NCI-H1105 (cell line): ENCODE measurements around the gene ZNF419.
"Not testable (repeated sequence)": the region's sequence is repeated elsewhere in the genome, so short reads cannot be mapped to it uniquely, and the experiment has no call there.

Experiments
- DNase-seq: peaks from one replicate; lab custom pipeline; 2025; lab: John Stamatoyannopoulos, UW

Gene ZNF419

DNA sequence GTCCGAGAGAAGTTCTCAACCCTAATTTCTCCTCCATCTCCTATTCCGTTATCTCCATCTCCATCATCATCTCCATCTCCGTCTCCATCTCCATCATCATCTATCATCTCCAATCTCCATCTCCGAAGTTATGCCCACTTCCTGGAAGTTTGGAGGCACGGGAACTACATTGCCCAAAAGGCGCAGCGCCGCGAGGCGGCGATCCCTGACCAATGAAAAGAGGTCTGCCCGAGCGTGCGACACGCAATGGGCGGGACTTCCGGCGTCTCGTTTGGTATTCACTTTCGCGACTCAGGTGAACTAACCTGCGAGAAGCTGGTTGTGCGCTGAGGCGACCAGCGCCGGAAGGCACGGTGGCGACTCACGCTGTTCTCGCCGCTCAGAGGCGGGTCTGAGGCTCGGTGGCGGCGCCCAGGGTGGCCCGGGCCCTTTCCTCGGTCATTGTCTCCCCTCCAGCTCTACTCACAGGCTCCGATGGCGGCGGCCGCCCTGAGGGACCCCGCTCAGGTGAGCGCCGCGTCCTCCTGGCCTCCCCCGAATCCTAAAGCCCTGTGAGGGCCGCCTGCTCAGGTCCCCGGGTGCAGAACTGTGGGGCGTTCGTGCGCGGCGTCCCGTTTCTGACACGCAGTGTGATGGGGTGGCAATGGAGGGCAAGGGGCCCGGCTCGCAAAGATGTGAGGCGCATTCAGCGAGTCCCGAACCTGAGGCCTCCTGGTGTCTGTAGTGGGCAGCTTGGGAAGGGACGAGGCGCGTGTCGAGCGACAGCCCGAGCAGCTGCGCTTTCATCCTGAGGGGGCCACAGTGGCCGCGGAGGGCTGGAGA lies at the start of gene ZNF419:
ZNF419 (plus strand) TSS at position 274 of the 822 bp plus-strand sequence; CDS start at position 475, 201 bp downstream.
- DNase-seq = peak; percentile 97

DNA sequence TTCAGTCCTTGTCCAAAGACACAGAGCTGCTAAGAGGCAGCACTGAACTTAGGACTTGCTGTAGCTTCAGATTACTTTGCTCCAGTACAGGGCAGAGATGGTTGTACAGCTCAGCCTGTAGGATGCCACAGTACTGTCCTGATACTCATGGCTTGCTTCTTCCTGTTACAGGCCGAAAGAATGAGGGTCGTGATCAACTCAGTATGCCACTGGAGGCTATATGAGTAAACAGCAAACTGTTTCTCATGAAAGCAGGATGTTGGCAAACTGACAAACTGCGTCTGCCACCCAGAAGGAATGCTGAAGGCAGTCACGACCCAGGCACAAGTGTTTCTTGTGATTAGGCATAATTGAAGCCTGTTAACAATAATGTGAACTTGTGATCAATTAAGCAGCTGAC lies 49.6 kb upstream of the ZNF419 start:
- no peak for DNase-seq

DNA sequence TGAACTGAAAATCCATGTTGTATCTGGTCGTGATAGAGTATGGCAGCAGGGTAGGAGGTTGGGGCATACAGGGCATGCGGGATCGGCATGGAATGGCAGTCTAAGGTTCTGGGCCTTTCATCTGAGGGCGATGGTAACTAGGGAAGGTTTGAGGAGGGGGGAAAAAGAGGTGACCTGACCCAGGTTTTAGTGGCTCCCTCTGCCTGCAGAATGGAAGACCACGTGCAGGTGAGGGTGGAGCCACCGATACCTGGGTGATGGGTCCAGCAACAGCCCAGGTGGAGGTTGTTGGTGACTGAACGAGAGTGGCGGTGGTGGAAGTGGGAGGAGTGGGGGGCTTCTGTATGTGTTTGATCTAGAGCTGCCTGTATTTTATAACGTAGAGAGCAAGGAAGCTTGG lies 48.6 kb upstream of the ZNF419 start:
- no peak for DNase-seq

DNA sequence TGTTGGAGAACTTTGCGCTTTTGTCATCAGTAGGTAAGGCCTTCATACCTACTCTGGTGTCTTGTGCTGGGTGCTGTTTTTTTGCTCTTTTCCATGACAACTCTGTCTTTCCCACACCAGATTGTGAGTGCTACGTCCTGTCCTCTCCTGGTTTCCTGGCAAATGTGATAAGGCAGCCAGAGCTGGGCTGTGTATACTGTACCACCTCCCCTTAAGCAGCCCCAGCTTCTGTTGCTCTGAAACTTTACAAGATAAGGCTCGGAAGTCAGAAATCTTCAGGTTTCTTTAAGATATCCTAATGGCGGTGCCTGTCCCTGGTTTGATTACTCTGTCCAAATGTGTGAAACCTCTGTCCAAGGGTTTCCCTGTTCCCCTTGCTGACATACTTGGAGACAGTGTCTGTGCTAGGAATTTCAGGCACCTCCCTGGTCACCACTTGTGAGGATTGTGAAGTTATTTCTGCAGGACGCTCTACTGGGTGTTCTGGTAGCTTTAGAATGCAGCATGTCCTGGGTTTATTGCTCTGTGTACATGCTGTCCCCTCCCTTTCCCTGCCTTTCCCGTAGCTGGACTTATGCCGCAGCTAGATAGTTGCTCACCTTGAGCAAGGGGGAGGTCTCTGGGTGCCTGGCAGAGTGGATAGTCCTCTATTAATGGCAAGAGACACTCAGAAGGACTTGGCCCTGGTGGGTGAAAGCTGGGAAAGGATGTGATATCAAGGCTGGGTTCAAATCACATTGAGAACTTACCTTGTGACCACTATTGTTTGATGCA lies 45.4 kb upstream of the ZNF419 start:
- DNase-seq = no peak

DNA sequence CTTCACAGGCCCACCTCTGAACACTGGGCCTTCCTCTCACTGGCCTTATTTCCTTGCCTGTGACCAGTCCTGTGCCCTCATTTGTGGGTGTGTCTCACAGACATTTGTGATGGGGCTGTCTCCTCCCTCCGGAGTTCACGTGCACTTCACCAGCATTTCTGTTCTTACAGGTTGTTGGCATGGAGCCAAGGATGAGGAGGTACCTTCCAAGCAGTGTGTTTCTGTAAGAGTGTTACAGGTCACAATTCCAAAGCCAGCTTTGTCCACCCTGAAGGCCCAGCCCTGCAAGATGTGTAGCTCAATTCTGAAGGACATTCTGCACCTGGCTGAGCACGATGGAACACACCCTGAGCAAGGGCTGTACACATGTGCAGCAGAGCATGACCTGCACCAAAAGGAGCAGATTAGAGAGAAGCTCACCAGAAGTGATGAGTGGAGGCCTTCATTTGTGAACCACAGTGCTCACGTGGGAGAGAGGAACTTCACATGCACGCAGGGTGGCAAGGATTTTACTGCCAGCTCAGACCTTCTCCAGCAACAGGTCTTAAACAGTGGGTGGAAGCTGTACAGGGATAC lies 44.3 kb upstream of the ZNF419 start:
- no peak for DNase-seq

DNA sequence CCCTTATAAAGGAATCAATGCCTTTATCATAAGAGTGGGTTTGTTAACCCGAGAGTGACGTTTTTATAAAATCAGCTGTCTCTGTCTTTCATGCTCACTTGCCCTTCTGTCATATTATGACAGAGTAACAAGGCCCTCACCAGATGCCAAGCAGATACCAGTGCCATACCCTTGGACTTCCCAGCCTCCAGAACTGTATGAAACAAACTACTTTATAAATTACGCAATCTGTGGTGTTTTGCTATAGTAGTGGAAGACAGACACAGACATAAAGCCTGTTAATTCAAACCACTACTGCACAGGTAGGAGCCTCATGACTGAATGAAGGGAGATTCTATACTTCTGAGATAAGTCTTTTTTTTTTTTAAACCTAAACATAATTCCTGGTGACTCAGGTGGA lies 35.2 kb upstream of the ZNF419 start:
- no peak for DNase-seq

DNA sequence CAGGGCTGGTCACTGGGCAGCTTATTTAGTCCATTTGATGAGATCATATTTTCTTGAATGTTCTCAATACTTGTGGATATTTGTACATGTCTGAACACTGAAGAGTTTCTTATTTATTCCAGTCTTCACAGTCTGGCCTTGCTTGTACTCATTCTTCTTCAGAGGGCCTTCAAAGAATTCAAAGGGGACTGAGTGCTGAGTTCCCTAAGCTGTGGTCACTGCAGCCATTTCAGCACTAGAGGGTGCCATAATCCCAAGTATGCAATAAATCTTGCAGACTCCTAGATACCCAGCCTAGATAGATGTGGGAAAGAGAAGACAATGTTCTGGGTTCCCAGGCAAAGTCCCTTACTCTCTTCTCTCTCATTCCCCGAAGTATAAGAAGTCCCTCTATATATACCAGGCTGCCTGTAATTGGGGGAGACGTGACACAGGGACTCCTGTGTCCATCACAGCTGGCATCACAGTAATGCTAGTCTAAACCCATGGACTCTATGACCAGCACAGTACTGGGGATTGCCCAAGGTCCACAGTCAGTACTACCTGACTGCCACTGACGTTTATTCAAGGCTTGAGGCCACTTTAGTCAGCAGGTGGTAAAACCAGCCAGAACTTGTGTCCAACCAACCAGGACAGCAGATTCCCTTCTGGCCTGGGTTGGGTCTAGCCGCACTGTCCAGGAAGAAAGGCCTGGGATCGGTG lies 21.7 kb upstream of the ZNF419 start:
- DNase-seq = peak; percentile 39

DNA sequence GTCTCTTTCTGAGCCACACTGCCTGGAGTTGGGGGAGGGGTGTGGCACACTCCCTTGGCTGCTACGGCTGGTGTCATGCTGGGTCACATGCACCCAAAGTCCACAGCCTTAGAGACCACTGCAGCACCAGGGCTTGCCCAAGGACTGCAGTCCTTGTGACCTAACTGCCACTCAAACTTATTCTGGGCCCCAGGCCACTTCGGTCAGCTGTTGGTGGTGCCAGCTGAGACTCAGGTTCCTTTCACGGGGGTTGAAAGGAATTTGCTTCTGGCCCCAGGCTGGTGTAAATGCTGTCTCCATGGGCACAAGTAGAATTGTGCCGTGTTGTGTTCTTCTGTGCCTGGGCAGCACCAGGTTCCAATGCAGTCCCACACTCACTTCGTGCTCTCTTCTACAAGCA lies 21.1 kb upstream of the ZNF419 start:
- DNase-seq = no peak

DNA sequence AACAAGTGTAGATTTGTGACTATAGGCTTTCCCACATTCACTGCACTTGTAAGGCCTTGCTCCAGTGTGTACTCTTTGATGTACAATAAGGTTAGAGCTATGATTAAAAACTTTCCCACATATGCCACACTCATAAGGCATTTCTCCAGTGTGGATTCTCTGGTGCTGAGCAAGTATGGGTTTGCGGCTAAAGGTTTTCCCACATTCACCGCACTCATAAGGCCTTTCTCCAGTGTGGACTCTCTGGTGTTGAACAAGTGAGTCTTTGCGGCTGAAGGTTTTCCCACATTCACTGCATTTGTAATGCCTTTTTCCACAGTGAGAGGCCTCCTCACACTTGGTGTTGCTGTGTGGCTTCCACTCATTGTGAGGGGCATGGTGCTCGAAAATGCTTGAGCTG lies 13.9 kb upstream of the ZNF419 start:
- no peak for DNase-seq

DNA sequence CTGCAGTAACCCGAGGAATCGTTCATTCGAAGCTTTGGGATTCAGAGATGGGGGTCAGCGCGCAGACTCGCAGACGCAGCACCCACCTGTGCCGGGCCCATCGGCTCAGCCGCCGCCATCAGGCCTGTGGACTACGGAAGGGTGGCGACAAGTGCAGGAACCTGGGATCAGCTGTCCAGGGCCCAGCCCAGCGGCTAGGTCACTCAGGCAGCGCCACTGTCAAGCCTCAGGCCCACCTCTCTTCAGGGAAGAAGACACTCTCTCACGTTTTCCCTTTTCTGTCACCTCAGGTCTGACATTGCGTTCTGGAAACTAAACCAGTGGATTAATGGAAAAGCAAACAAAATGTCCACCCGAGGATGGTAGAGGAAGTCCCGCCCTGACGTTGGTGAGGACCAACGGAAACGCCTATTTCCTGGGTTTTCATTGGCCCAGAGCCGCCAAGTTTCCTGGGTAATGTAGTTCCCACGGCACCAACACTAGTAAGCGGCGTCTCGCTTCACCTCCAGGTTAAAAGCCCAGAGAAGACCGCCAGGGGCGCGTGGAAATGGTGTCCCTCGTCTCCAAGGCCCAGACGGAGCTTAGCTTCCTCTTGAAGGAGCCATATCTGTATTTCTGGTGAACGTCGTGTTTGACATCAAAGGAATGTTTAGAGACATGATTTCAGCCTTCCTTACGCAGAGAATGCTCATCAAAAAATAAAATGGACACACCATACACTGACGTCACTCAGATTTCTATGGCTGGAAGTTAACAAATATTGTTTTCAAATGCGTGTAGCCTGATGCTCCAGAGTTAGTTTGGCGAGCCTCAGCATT lies 10.2 kb upstream of the ZNF419 start, which contains the start of gene ZNF772:
ZNF772 (minus strand) TSS at position 376 of the 818 bp plus-strand sequence; CDS start at position 119, 257 bp downstream.
- peak; percentile 58 for DNase-seq

DNA sequence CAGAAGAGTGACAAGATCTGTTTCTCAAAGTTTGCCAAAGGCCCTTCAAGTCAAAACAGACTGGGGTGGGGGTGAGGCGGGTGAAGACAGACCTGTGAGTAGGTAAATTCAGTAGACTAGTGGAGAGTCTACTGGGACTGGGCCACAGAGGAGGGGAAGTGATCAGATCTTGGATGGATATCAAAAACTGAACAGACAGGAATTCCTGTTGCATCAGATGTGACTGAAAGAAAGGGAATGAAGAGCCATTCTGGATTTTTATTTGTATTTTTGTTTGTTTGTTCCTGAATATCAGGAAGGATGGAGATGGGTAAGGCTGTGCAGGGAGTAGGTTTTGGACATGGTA lies 722 bp downstream of the ZNF419 start:
- DNase-seq = not testable (repeated sequence)

DNA sequence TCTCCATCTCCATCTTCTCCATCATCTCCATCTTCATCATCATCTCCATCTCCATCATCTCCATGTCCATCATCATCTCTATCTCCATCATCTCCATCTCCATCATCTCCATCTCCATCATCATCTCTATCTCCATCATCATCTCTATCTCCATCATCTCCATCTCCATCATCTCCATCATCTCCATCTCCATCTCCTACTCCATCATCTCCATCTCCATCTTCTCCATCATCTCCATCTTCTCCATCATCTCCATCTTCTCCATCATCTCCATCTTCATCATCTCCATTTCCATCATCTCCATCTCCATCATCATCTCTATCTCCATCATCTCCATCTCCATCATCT lies 11.8 kb downstream of the ZNF419 start:
- DNase-seq = not testable (repeated sequence)

DNA sequence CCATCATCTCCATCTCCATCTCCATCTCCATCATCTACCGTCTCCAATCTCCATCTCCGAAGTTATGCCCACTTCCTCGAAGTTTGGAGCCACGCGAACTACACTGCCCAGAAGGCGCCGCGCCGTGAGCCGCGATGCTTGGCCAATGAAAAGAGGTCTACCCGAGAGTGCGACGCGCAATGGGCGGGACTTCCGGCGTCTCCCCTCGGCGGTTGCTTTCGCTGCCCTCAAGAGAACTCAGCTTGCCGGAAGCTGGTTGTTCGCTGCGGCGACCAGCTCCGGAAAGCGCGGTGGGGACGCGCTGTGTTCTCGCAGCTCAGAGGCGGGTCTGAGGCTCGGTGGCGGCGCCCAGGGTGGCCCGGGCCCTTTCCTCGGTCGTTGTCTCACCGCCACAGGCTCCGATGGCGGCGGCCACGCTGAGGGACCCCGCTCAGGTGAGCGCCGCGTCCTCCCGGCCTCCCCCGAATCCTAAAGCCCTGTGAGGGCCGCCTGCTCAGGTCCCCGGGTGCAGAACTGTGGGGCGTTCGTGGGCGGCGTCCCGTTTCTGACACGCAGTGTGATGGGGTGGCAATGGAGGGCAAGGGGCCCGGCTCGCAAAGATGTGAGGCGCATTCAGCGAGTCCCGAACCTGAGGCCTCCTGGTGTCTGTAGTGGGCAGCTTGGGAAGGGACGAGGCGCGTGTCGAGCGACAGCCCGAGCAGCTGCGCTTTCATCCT lies 12.3 kb downstream of the ZNF419 start, which contains the start of gene ZNF773:
ZNF773 (plus strand) TSS at position 259 of the 716 bp plus-strand sequence; CDS start at position 402, 143 bp downstream.
- DNase-seq = peak; percentile 68

DNA sequence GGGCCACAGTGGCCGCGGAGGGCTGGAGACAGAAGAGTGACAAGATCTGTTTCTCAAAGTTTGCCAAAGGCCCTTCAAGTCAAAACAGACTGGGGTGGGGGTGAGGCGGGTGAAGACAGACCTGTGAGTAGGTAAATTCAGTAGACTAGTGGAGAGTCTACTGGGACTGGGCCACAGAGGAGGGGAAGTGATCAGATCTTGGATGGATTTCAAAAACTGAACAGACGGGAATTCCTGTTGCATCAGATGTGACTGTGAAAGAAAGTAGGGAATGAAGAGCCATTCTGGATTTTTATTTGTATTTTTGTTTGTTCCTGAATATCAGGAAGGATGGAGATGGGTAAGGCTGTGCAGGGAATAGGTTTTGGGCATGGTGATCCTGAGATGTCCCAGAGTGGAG lies 12.8 kb downstream of the ZNF419 start:
- not testable (repeated sequence) for DNase-seq

DNA sequence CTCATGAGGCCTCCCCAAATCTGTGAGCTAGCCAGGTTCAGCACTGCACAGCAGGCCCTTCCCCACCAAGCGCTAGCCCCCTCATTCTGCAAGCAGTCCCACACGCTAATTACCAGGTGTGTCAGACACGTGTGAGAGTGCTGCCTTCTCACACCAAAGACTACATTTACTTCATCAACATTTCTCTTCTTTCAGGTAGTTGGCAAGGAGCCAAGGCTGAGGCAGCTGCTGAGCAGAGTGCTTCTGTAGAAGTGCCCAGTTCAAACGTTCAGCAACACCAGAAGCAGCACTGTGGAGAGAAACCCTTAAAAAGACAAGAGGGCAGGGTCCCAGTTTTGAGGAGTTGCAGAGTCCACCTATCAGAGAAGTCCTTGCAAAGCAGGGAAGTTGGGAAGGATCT lies 18.6 kb downstream of the ZNF419 start:
- peak; percentile 26 for DNase-seq

DNA sequence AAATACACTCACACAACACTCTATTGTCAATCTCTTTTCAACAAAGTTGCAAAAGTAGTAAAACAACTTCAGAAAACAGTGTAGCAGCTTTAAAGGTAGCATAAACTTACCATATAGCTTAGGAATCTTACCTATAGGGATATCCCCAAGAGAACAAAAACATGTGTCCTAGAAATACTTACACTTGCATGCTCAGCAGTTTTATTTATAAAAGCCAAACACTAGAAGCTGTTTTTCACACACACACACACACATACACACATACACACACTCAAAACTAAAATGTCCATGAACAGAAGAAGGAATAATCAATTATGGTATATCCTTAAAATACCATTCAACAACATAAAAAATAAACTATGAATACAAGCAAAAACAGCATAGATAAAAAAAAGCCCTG lies 23.9 kb downstream of the ZNF419 start:
- no peak for DNase-seq

DNA sequence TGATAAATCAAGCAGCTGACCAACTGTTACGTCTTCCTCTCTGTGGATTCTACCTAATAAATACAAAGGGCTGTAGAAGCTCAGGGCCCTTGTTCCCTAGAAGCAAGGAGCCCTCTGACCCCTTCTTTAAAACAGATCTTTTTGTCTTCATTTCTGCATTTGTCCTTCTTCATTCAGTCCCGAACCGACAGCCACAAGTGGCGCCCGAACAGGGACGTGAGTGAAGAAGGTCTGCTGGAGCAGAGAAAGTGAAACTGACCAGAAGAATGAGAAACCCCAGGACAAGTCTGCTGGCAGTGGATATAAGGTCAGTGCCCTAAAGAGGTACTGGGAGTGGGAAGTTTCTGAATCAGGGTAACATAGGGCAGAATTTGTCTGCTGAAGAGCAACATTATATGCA lies 25.3 kb downstream of the ZNF419 start:
- no peak for DNase-seq

DNA sequence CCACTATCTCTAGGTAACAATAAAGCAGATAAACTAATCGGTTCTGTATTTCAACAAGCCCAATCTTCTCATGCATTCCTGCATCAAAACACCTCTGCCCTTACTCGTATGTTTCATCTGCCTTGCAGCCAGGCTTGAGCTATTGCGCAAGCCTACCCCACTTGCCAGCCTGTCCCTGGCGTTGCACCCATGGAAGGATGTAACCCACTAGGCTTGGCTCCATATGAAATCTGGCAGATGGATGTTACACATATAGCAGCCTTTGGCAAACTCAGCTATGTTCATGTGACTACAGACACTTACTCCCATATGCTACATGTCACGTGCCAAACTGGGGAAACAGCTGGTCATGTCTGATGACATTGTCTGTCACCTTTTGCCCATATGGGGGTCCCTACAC lies 27.7 kb downstream of the ZNF419 start:
- DNase-seq = no peak

DNA sequence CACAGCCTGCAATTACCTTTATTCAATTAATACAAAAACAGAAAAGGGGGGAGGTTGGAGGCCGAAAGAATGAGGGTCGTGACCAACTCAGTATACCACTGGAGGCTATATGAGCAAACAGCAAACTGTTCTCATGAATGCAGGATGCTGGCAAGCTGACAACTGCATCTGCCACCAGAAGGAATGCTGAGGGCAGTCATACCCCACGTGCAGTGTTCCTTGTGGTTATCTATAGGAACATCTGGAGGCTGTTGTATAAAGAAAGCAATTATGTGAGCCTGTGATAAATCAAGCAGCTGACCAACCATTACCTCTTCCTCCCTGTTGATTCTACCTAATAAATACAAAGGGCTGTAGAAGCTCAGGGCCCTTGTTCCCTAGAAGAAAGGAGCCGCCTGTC lies 30.5 kb downstream of the ZNF419 start:
- DNase-seq = not testable (repeated sequence)

DNA sequence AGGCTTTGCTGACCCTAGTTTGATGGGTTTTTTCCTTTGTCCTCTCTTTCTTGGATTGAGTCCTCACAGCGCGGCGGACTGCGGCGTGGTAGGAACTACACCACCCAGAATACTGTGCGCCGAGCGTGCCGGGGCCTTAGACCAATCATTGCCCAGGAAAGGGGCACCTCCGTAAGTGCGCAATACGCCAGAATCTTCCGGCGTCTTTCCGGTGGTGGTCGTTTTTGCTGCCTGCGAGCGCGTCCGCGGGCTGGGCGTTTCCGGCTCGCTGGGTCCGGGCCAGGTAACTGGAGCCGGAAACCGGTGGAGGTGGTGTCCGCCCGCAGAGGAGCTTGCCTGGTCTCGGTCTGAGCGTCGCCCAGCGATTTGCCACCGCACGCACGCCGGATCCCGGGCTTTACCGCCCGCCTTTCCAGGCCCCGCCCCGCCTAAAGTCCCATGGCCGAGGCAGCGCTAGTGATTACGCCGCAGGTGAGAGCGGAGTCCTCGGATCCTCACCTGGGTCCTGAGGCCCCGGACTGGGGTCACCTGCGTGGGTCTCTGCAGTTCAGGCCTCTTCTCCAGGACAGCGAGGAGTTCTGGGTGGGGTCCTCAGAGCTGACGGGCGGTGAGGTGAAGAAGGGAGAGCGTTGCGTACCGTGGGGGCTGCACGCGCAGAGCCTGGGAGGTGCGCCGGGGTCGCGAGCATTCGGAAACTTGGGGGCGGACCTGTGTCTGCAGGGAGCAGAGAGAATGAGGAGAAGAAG lies 39.8 kb downstream of the ZNF419 start, which contains the start of gene ZNF549:
ZNF549 (plus strand) TSS at position 221 of the 746 bp plus-strand sequence; CDS start at position 439, 218 bp downstream.
- peak; percentile 95 for DNase-seq
